Stimulated activated naive CD4-positive, alpha-beta T cell treated with Interleukin-2 at 50 U/mL for 16 hours (primary cell): Measurements from ENCODE around the gene AFDN.

Experiments
- DNase-seq: peaks from one replicate; lab custom pipeline; 2025; lab: John Stamatoyannopoulos, UW

The AFDN gene

GRCh38 chr6:167921831-167922230 lies 95.1 kb downstream of the AFDN start:
- DNase-seq = no peak

- no peak for DNase-seq
Measured at GRCh38 chr6:167925026-167925425, 98.3 kb downstream of the AFDN start.

- DNase-seq = no peak
Measured at GRCh38 chr6:167927246-167927645, 100.5 kb downstream of the AFDN start.

- DNase-seq = no peak
Measured at GRCh38 chr6:167928111-167928510, 101.4 kb downstream of the AFDN start.

- DNase-seq = no peak
Measured at GRCh38 chr6:167930295-167930694, 103.6 kb downstream of the AFDN start.

- DNase-seq = no peak
Measured at GRCh38 chr6:167932468-167933276, 106.0 kb downstream of the AFDN start.

- DNase-seq = no peak
Measured at GRCh38 chr6:167933290-167933689, 106.6 kb downstream of the AFDN start.

GRCh38 chr6:167933847-167934246 lies 107.1 kb downstream of the AFDN start:
- no peak for DNase-seq

- DNase-seq = no peak
Measured at GRCh38 chr6:167934426-167934864, 107.7 kb downstream of the AFDN start.

GRCh38 chr6:167936051-167936450 lies 109.3 kb downstream of the AFDN start:
- no peak for DNase-seq

GRCh38 chr6:167937301-167937700 lies 110.6 kb downstream of the AFDN start:
- no peak for DNase-seq

- DNase-seq = no peak
Measured at GRCh38 chr6:167937948-167938911, 111.5 kb downstream of the AFDN start.

- no peak for DNase-seq
Measured at GRCh38 chr6:167941822-167942221, 115.1 kb downstream of the AFDN start.

- DNase-seq = no peak
Measured at GRCh38 chr6:167944130-167944529, 117.4 kb downstream of the AFDN start.

GRCh38 chr6:167946007-167946406 lies 119.3 kb downstream of the AFDN start:
- no peak for DNase-seq

GRCh38 chr6:167946604-167947003 lies 119.9 kb downstream of the AFDN start:
- DNase-seq = no peak

- no peak for DNase-seq
Measured at GRCh38 chr6:167947716-167948115, 121.0 kb downstream of the AFDN start.

GRCh38 chr6:167948716-167949115 lies 122.0 kb downstream of the AFDN start:
- no peak for DNase-seq

GRCh38 chr6:167949121-167949684 lies 122.5 kb downstream of the AFDN start:
- no peak for DNase-seq

GRCh38 chr6:167951781-167952511 lies 125.2 kb downstream of the AFDN start:
- DNase-seq = no peak

- DNase-seq = no peak
Measured at GRCh38 chr6:167952512-167952859, 125.8 kb downstream of the AFDN start.

- DNase-seq = no peak
Measured at GRCh38 chr6:167953551-167953950, 126.8 kb downstream of the AFDN start.
